GM23338 (cell line): ENCODE data around the gene GIGYF1. TPM values are rescaled to one million over a fixed set of nuclear protein-coding genes. Genes with fewer than 3 reads are reported as not detected.

Source experiments
- STAT1 ChIP-seq: IDR thresholded peaks from one replicate; pipeline ENCODE4 v1.6.1; 2016; ENCODE audit warnings: antibody characterized with exemption; ENCODE audit not compliant: unreplicated experiment
- ZNF331 ChIP-seq: fragments of 250-450 bp; sonication (Bioruptor Pico); IDR thresholded peaks from 2 replicates; pipeline ENCODE4 v1.5.0; 2020; ENCODE audit warnings: low read depth, mild to moderate bottlenecking, moderate library complexity
- polyA plus RNA-seq: library from polyadenylated mRNA; unstranded; fragments of >200 nt; fragmentation: Nextera tagmentation; extraction: Ambion mirVana; gene quantifications from 2 replicates; pipeline ENCODE4 v1.2.1, GENCODE V29; 2016
- total RNA-seq: library from RNA; depleted of rRNA; stranded (reverse); fragments of >200 nt; shearing (Covaris generic); gene quantifications from 2 replicates; pipeline ENCODE4 v1.2.3, GENCODE V29; 2014
- TF ChIP-seq, protein P1 (sequence below): IDR thresholded peaks from one replicate; pipeline ENCODE4 v1.6.1; 2018; ENCODE audit warnings: antibody characterized with exemption; ENCODE audit not compliant: unreplicated experiment
- TF ChIP-seq, protein P2 (sequence below): fragments of 250-450 bp; sonication (Bioruptor Pico); IDR thresholded peaks from 2 replicates; pipeline ENCODE4 v1.5.0; 2020; ENCODE audit warnings: mild to moderate bottlenecking, moderate library complexity

The GIGYF1 gene
- total and polyA plus RNA-seq, 2 experiments from 2014 or later = 40.4 to 69.8 TPM

DNA sequence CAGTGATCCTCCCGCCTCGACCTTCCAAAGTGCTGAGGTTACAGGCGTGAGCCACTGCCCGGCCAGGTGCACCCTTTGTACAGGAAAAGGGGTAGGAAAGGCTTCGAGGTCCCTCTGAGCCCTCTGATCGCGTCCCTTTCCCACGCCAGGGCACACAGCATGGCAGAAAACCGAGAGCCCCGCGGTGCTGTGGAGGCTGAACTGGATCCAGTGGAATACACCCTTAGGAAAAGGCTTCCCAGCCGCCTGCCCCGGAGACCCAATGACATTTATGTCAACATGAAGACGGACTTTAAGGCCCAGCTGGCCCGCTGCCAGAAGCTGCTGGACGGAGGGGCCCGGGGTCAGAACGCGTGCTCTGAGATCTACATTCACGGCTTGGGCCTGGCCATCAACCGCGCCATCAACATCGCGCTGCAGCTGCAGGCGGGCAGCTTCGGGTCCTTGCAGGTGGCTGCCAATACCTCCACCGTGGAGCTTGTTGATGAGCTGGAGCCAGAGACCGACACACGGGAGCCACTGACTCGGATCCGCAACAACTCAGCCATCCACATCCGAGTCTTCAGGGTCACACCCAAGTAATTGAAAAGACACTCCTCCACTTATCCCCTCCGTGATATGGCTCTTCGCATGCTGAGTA, 12.7 kb upstream of the GIGYF1 start (continued):
- TF ChIP-seq, protein P1, sequence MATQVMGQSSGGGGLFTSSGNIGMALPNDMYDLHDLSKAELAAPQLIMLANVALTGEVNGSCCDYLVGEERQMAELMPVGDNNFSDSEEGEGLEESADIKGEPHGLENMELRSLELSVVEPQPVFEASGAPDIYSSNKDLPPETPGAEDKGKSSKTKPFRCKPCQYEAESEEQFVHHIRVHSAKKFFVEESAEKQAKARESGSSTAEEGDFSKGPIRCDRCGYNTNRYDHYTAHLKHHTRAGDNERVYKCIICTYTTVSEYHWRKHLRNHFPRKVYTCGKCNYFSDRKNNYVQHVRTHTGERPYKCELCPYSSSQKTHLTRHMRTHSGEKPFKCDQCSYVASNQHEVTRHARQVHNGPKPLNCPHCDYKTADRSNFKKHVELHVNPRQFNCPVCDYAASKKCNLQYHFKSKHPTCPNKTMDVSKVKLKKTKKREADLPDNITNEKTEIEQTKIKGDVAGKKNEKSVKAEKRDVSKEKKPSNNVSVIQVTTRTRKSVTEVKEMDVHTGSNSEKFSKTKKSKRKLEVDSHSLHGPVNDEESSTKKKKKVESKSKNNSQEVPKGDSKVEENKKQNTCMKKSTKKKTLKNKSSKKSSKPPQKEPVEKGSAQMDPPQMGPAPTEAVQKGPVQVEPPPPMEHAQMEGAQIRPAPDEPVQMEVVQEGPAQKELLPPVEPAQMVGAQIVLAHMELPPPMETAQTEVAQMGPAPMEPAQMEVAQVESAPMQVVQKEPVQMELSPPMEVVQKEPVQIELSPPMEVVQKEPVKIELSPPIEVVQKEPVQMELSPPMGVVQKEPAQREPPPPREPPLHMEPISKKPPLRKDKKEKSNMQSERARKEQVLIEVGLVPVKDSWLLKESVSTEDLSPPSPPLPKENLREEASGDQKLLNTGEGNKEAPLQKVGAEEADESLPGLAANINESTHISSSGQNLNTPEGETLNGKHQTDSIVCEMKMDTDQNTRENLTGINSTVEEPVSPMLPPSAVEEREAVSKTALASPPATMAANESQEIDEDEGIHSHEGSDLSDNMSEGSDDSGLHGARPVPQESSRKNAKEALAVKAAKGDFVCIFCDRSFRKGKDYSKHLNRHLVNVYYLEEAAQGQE = no peak
- no peak for TF ChIP-seq ZNF331
- TF ChIP-seq, protein P2, sequence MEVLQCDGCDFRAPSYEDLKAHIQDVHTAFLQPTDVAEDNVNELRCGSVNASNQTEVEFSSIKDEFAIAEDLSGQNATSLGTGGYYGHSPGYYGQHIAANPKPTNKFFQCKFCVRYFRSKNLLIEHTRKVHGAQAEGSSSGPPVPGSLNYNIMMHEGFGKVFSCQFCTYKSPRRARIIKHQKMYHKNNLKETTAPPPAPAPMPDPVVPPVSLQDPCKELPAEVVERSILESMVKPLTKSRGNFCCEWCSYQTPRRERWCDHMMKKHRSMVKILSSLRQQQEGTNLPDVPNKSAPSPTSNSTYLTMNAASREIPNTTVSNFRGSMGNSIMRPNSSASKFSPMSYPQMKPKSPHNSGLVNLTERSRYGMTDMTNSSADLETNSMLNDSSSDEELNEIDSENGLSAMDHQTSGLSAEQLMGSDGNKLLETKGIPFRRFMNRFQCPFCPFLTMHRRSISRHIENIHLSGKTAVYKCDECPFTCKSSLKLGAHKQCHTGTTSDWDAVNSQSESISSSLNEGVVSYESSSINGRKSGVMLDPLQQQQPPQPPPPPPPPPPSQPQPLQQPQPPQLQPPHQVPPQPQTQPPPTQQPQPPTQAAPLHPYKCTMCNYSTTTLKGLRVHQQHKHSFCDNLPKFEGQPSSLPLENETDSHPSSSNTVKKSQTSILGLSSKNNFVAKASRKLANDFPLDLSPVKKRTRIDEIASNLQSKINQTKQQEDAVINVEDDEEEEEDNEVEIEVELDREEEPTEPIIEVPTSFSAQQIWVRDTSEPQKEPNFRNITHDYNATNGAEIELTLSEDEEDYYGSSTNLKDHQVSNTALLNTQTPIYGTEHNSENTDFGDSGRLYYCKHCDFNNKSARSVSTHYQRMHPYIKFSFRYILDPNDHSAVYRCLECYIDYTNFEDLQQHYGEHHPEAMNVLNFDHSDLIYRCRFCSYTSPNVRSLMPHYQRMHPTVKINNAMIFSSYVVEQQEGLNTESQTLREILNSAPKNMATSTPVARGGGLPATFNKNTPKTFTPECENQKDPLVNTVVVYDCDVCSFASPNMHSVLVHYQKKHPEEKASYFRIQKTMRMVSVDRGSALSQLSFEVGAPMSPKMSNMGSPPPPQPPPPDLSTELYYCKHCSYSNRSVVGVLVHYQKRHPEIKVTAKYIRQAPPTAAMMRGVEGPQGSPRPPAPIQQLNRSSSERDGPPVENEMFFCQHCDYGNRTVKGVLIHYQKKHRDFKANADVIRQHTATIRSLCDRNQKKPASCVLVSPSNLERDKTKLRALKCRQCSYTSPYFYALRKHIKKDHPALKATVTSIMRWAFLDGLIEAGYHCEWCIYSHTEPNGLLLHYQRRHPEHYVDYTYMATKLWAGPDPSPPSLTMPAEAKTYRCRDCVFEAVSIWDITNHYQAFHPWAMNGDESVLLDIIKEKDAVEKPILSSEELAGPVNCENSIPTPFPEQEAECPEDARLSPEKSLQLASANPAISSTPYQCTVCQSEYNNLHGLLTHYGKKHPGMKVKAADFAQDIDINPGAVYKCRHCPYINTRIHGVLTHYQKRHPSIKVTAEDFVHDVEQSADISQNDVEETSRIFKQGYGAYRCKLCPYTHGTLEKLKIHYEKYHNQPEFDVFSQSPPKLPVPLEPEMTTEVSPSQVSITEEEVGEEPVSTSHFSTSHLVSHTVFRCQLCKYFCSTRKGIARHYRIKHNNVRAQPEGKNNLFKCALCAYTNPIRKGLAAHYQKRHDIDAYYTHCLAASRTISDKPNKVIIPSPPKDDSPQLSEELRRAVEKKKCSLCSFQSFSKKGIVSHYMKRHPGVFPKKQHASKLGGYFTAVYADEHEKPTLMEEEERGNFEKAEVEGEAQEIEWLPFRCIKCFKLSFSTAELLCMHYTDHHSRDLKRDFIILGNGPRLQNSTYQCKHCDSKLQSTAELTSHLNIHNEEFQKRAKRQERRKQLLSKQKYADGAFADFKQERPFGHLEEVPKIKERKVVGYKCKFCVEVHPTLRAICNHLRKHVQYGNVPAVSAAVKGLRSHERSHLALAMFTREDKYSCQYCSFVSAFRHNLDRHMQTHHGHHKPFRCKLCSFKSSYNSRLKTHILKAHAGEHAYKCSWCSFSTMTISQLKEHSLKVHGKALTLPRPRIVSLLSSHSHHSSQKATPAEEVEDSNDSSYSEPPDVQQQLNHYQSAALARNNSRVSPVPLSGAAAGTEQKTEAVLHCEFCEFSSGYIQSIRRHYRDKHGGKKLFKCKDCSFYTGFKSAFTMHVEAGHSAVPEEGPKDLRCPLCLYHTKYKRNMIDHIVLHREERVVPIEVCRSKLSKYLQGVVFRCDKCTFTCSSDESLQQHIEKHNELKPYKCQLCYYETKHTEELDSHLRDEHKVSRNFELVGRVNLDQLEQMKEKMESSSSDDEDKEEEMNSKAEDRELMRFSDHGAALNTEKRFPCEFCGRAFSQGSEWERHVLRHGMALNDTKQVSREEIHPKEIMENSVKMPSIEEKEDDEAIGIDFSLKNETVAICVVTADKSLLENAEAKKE (CRISPR knock-in tag) = no peak
- TF ChIP-seq STAT1 = no peak
